Activated T-cell treated with anti-CD3 and anti-CD28 coated beads, Interleukin-2, amount 50 U/mL, for 4 hours (primary cell): ENCODE results near the gene RSRP1. TPM values are rescaled to one million over a fixed set of nuclear protein-coding genes. Genes with fewer than 3 reads are reported as not detected.
A peak's percentile ranks its signal among the peaks of the same experiment; 100 is the strongest.
"Not testable (repeated sequence)": the region's sequence is repeated elsewhere in the genome, so short reads cannot be mapped to it uniquely, and the experiment has no call there.

Experiments
- ATAC-seq, 2 donors: fragments of 200-7000 bp; cut with Tn5 transposase; one replicate each; pipeline ENCODE4 v1.10.0; 2021
- DNase-seq: peaks from one replicate; pipeline ENCODE4 v3.0.0-alpha.2; 2020
- H3K27me3 Mint-ChIP-seq: one replicate; pipeline ENCODE4 v1.8.0; 2021; ENCODE audit warnings: low read depth, mixed read lengths
- H3K36me3 Mint-ChIP-seq: one replicate; pipeline ENCODE4 v1.8.0; 2022; ENCODE audit warnings: mixed read lengths; ENCODE audit not compliant: insufficient read depth
- H3K4me1 Mint-ChIP-seq: one replicate; pipeline ENCODE4 v1.8.0; 2021; ENCODE audit warnings: low read depth, mixed read lengths
- H3K4me3 Mint-ChIP-seq: one replicate; pipeline ENCODE4 v1.8.0; 2021; ENCODE audit warnings: mild to moderate bottlenecking, moderate library complexity, mixed read lengths
- H3K9me3 Mint-ChIP-seq: one replicate; pipeline ENCODE4 v1.8.0; 2021; ENCODE audit warnings: mixed read lengths
- total RNA-seq, 3 donors: library from RNA; stranded (reverse); gene quantifications; one replicate each; pipeline ENCODE4 v1.2.1, GENCODE V29; 2021

Gene RSRP1
- total RNA-seq, 3 donors from 2014 or later, result 47.0 to 61.7 (median 53.4) TPM

GRCh38 chr1:25268143-25268760, 21.0 kb upstream of the RSRP1 start:
- peak overlapping the region; percentile 72 for H3K4me3 Mint-ChIP-seq
- H3K36me3 Mint-ChIP-seq, H3K27me3 Mint-ChIP-seq, H3K4me1 Mint-ChIP-seq, ATAC-seq, H3K9me3 Mint-ChIP-seq, DNase-seq: not testable (repeated sequence)

- not testable (repeated sequence) for H3K27me3 Mint-ChIP-seq, H3K9me3 Mint-ChIP-seq, H3K36me3 Mint-ChIP-seq
- Mint-ChIP-seq H3K4me3 (peak overlapping the region; percentile 72), H3K4me1 (peaks cover 13% of the 10 kb centered on the region)
- DNase-seq (peak; percentile 91), ATAC-seq (peak; percentile 80 to 83)
Observed at GRCh38 chr1:25267288-25268142, 20.3 kb upstream of the RSRP1 start.

DNA sequence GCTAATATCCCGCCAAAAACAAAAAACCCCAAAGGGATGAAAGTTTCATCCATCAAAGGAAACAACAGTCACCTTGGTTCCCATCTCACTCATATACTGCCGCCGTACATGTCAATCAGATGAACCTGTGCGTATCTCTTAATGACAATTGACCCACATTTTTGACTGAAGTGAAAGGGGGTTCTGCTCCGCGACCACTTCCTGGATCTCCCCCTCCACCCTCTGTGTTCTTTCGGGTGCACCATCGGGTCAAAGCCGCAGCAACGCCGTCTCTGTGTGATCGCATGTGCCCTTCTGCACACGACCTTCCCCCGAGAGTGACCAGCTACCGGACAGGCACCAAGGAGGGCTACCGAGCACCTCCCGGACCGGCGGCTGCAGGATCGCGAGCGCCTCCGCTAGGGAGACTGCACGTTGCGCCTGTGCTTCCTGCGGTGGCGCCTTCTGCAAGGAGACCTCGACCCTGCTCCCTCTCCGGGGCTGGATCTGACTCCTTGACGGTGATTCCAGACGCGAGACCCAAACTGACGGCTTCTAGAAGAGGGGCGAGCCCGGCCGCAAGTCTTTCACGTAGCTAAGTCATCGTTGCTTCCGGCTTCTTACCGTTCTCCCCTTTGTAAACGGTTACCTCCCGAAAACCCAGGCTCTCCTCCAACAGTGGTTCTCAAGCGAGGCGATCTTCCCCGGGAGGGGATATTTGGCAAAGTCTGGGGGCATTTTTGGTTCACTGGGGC, 19.5 kb upstream of the RSRP1 start:
- ATAC-seq, result peak; percentile 44 to 47
- not testable (repeated sequence) for DNase-seq, H3K36me3 Mint-ChIP-seq, H3K9me3 Mint-ChIP-seq, H3K27me3 Mint-ChIP-seq
- peak overlapping the region; percentile 89 for H3K4me3 Mint-ChIP-seq
- H3K4me1 Mint-ChIP-seq, result peaks cover 15% of the 10 kb centered on the region

DNA sequence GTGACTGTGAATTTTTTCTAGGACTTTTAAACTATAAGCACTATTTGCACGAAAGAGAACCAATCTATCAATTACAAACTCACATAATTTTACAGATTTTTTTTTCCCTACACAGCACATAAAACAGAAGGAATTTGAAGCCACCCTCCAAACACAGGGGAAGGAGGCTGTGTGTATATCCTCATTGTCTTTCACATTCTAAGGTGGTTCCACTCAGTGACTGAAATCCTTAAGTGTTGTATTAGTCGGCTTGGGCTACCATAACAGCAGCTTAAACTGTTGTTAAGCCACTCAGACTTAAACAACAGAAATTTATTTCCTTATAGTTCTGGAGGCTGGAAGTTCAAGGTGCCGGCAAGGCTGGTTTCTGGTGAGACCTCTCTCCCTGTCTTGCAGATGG, 13.1 kb upstream of the RSRP1 start:
- H3K4me3 Mint-ChIP-seq, H3K9me3 Mint-ChIP-seq, H3K36me3 Mint-ChIP-seq, ATAC-seq, H3K27me3 Mint-ChIP-seq, DNase-seq: not testable (repeated sequence)
- peaks cover 23% of the 10 kb centered on the region for H3K4me1 Mint-ChIP-seq

GRCh38 chr1:25259813-25260212, 12.6 kb upstream of the RSRP1 start:
- peaks cover 23% of the 10 kb centered on the region for H3K4me1 Mint-ChIP-seq
- H3K4me3 Mint-ChIP-seq, H3K27me3 Mint-ChIP-seq, DNase-seq, H3K9me3 Mint-ChIP-seq, H3K36me3 Mint-ChIP-seq: not testable (repeated sequence)
- peak; percentile 58 to 65 for ATAC-seq

DNA sequence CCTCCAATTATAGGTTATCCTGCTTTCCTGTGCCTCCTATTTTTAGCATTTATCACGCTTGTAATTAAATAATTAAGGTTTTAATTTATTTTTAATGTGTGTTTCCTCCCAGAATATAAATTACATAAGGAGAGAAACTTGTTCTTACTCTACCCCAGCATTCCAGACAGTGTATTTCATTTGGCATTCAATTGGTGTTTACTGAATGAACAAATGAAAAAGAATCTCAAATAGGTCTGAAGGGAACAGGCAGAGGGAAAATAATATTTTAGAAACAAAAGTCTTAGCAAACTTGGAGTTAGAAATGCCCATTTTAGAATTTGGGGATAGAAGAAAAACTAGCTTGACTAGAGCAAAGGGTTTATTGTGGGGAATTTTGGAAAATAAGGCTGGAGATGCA, 9.9 kb upstream of the RSRP1 start:
- Mint-ChIP-seq H3K27me3 (no peaks in the 10 kb centered on the region), H3K4me3 (no peak overlapping the region), H3K4me1 (peaks cover 12% of the 10 kb centered on the region), H3K9me3 (no peaks in the 10 kb centered on the region), H3K36me3 (peaks cover 1% of the 10 kb centered on the region)
- DNase-seq (no peak), ATAC-seq (no peak)

DNA sequence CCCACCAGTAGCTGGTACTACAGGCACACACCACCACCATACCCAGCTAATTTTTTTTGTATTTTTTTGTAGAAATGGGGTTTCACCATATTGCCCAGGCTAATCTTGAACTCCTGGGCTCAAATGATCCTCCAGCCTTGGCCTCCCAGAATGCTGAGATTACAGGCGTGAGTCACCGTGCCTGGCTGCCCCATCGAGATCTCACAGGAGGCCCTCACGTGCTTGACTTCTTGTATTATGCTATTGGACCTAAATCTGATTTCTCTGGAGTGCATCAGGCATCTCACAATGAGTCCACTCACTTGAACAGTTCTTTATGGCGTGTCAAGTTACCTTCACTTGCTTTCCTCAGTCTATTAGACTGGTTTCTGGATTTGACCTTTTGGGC, 9.3 kb upstream of the RSRP1 start:
- Mint-ChIP-seq H3K36me3 (peaks cover 1% of the 10 kb centered on the region), H3K4me1 (peaks cover 11% of the 10 kb centered on the region), H3K27me3 (no peaks in the 10 kb centered on the region), H3K9me3 (no peaks in the 10 kb centered on the region), H3K4me3 (no peak overlapping the region)
- no peak for DNase-seq
- no peak for ATAC-seq

DNA sequence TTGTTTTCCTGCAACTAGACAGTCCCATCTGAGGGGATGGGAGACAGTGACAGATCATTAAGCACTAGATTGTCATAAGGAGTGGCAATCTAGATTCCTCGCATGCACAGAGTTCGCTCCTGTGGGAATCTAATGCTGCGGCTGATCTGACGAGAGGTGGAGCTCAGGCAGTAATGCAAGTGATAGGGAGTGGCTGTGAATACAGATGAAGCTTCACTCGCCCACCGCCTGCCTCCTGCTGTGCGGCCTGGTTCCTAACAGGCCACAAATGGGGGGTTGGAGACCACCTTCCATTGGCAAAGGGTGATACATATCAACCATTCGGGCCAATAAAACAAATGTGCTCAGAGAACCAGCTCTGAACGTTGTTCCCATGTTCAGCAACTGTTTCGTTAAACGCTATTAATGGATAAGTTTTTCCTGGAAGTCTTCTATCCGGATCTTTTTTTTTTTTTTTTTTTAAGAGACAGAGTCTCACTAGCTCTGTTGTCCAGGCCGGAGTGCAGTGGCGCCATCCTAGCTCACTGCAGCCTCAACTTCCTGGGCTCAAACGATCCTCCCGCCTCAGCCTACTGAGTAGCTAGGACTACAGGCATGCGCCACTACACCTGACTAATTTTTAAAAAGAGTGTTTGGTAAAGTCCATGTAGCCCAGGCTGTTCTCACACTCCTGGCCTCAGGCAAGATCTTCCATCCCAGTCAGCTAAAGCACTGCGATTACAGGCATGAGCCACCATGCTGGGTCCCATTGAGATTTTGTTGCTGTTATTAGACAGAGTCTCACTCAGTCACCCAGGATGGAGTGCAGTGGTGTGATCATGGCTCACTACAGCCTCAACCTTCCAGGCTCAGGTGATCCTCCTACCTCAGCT, 8.7 kb upstream of the RSRP1 start:
- Mint-ChIP-seq H3K4me3 (no peak overlapping the region), H3K9me3 (no peaks in the 10 kb centered on the region), H3K4me1 (peaks cover 11% of the 10 kb centered on the region), H3K27me3 (no peaks in the 10 kb centered on the region), H3K36me3 (peaks cover 1% of the 10 kb centered on the region)
- DNase-seq (no peak), ATAC-seq (no peak)

DNA sequence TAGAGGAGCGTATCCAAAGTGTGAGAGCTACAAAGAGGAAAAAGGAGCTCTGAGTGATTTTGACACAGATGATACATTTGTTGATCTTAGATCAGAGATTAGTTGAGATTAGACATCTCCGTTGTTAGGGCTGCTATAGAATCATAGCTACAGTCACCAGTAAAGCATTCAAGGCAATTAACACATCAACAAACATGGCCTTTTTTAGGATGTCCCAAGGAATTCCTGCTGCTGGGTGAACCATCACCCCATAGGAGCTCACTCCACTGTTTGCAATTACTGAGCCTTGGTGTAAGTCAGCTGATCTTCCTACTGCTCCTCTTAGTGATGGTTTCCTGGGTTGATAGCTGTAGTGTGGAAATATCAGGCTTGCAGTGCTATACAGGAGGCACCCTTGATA, 6.7 kb upstream of the RSRP1 start:
- H3K4me1 Mint-ChIP-seq, result no peaks in the 10 kb centered on the region
- no peaks in the 10 kb centered on the region for H3K36me3 Mint-ChIP-seq
- H3K4me3 Mint-ChIP-seq, result no peak overlapping the region
- no peaks in the 10 kb centered on the region for H3K27me3 Mint-ChIP-seq
- no peak for ATAC-seq
- no peaks in the 10 kb centered on the region for H3K9me3 Mint-ChIP-seq
- no peak for DNase-seq

DNA sequence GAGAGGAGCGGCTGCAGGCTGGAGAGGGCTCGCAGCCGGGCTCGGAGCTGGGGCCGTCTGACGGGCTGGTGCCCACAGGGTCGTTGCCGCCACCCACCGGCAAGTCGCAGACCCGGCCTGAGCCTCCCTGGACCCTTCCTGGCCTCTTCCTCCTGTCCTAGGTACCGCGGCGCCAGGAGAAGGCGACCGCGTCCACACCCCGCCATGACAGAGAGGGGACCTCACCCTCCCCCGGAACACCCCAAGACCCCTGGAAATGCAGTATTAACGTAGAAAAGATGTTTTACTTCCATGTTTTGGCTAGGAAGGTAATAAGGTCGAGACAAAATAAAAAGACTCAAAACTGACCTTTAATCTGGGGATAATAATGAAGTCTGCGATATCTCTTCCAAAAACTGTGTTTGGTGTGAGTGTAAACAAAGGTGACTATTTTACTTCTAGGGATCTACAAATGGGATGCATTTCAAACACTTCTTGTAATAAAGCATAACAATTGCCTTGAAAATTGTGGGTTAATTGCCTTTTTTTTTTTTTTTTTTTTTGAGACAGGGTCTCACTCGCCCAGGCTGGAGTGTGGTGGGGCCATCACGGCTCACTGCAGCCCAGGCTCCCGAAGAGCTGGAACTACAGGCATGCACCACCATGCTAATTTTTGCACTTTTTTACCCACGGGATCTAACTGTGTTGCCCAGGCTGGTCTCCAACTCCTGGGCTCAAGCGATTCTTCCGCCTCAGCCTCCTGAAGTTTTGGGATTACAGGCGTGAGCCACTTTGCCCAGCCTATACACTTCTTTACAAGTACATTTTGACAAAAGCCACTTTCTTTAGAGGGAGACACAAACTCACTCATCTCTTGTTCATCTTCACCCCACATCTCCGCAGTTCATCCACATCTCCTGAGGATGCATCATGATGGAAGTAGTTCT, 838 bp upstream of the RSRP1 start:
- Mint-ChIP-seq H3K9me3 (no peaks in the 10 kb centered on the region), H3K4me1 (peaks cover 35% of the 10 kb centered on the region), H3K27me3 (no peaks in the 10 kb centered on the region), H3K36me3 (peaks cover 29% of the 10 kb centered on the region), H3K4me3 (peak overlapping the region; percentile 95)
- ATAC-seq (peak; percentile 44 to 49), DNase-seq (no peak)

GRCh38 chr1:25246600-25247023, 642 bp downstream of the RSRP1 start:
- DNase-seq, result peak; percentile 17
- Mint-ChIP-seq H3K9me3 (no peaks in the 10 kb centered on the region), H3K4me3 (peak overlapping the region; percentile 95), H3K36me3 (peaks cover 32% of the 10 kb centered on the region), H3K27me3 (no peaks in the 10 kb centered on the region), H3K4me1 (peaks cover 45% of the 10 kb centered on the region)
- ATAC-seq, result peak in 1 of 2 donors; percentile 2

DNA sequence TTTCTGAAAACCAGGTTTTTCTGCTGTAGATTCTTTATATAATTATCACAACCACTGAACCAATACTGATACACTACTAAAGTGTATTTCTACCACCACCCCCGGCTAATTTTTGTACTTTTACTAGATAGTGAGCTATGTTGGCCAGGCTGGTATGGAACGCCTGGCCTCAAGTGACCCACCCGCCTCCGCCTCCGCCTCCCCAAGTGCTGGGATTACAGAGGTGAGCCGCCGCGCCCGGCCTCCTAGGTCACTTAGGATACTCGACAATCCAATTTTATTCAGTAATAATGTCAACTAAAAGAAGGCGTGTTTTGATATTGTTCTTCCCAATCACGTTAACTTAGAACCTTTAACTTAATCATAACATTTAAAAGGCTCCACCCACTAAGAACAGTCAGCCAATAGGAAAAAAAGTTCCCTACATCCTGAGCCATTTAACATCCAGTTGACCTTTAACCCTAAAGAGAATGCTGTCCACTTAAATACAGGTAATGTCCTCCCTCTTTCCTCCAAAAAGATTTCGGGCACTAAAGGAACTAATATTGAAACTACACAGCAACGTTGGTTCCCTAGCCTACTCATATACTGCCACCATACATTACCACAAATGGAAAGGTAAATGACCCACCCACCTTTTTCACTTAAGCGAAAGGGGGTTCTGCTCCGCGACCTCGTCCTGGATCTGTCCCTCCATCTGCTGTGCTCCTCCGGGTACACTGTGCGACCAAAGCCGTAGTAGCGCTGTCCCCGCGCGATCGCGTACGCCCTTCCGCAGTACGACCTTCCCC, 1.2 kb downstream of the RSRP1 start:
- Mint-ChIP-seq H3K9me3 (no peaks in the 10 kb centered on the region), H3K27me3 (no peaks in the 10 kb centered on the region), H3K4me3 (peak overlapping the region; percentile 95), H3K4me1 (peaks cover 50% of the 10 kb centered on the region), H3K36me3 (peaks cover 32% of the 10 kb centered on the region)
- peak in 1 of 2 donors; percentile 2 for ATAC-seq
- no peak for DNase-seq
